WTC11 (cell line): Measurements from ENCODE around the gene CCDC85A. TPM values are rescaled to one million over a fixed set of nuclear protein-coding genes. Genes with fewer than 3 reads are reported as not detected.

Experiments used
- ATAC-seq: fragments of 200-7000 bp; cut with Tn5 transposase; 2 replicates; pipeline ENCODE4 v1.10.0; 2021; ENCODE audit warnings: mild to moderate bottlenecking, moderate library complexity
- CTCF ChIA-PET: fragments of 300-600 bp; sonication (Branson Sonifier 250); formaldehyde crosslinking; loops from one replicate; lab custom pipeline; 2021; ENCODE audit warnings: antibody characterized with exemption; lab: Charles Lee
- POLR2A ChIA-PET: fragments of 350-600 bp; sonication (Branson Sonifier 250); formaldehyde crosslinking; loops from one replicate; lab custom pipeline; 2021; ENCODE audit warnings: antibody characterized with exemption; lab: Charles Lee
- DNase-seq: peaks from one replicate; pipeline ENCODE4 v3.0.0; 2021; ENCODE audit warnings: low spot score
- H3K27ac Mint-ChIP-seq: 2 replicates; pipeline ENCODE4 v1.8.0; 2021; ENCODE audit warnings: mixed read lengths
- H3K27me3 Mint-ChIP-seq: 2 replicates; pipeline ENCODE4 v1.8.0; 2021; ENCODE audit warnings: low read depth, mild to moderate bottlenecking, moderate library complexity, mixed read lengths
- H3K36me3 Mint-ChIP-seq: 2 replicates; pipeline ENCODE4 v1.8.0; 2021; ENCODE audit warnings: mixed read lengths
- H3K4me1 Mint-ChIP-seq: 2 replicates; pipeline ENCODE4 v1.8.0; 2022; ENCODE audit warnings: mixed read lengths
- H3K4me3 Mint-ChIP-seq: 2 replicates; pipeline ENCODE4 v1.8.0; 2021; ENCODE audit warnings: mild to moderate bottlenecking, moderate library complexity, mixed read lengths
- H3K9me3 Mint-ChIP-seq: 2 replicates; pipeline ENCODE4 v1.8.0; 2021; ENCODE audit warnings: mixed read lengths
- ATF1 ChIP-seq: sonication (generic); formaldehyde crosslinking; IDR thresholded peaks from 2 replicates; pipeline ENCODE4 v1.8.1; 2023; ENCODE audit warnings: mild to moderate bottlenecking, moderate library complexity, missing genetic modification reagents
- FOXK1 ChIP-seq: sonication (generic); formaldehyde crosslinking; IDR thresholded peaks from 2 replicates; pipeline ENCODE4 v1.8.0; 2022; ENCODE audit warnings: mild to moderate bottlenecking, moderate library complexity, missing genetic modification reagents
- IRF2 ChIP-seq: sonication (generic); formaldehyde crosslinking; IDR thresholded peaks from 2 replicates; pipeline ENCODE4 v1.8.0; 2022; ENCODE audit warnings: low read depth, missing genetic modification reagents, borderline replicate concordance
- JUN ChIP-seq: sonication (generic); formaldehyde crosslinking; IDR thresholded peaks from 2 replicates; pipeline ENCODE4 v1.8.0; 2023; ENCODE audit warnings: mild to moderate bottlenecking, missing genetic modification reagents
- SMAD3 ChIP-seq: sonication (generic); formaldehyde crosslinking; IDR thresholded peaks from 2 replicates; pipeline ENCODE4 v1.8.0; 2022; ENCODE audit warnings: missing genetic modification reagents, mild to moderate bottlenecking, borderline replicate concordance
- TEAD4 ChIP-seq: sonication (generic); formaldehyde crosslinking; IDR thresholded peaks from 2 replicates; pipeline ENCODE4 v1.8.0; 2022; ENCODE audit warnings: mild to moderate bottlenecking, missing genetic modification reagents
- ZNF317 ChIP-seq: sonication (generic); formaldehyde crosslinking; IDR thresholded peaks from 2 replicates; pipeline ENCODE4 v1.8.1; 2023; ENCODE audit warnings: low read depth, mild to moderate bottlenecking, moderate library complexity, missing genetic modification reagents, borderline replicate concordance
- ZNF671 ChIP-seq: fragments of 250-450 bp; sonication (Bioruptor Pico); IDR thresholded peaks from 2 replicates; pipeline ENCODE4 v1.8.0; 2021; ENCODE audit warnings: mild to moderate bottlenecking
- total RNA-seq: library from RNA; stranded (reverse); gene quantifications from 3 replicates; pipeline ENCODE4 v1.2.3, GENCODE V29; 2021
- TF ChIP-seq, protein P1 (sequence below): sonication (generic); formaldehyde crosslinking; IDR thresholded peaks from 2 replicates; pipeline ENCODE4 v1.8.0; 2023; ENCODE audit warnings: mild to moderate bottlenecking, missing genetic modification reagents
- TF ChIP-seq, protein P2 (sequence below): sonication (generic); formaldehyde crosslinking; IDR thresholded peaks from 2 replicates; pipeline ENCODE4 v1.8.1; 2023; ENCODE audit warnings: mild to moderate bottlenecking, missing genetic modification reagents
- TF ChIP-seq, protein P3 (sequence below): fragments of 250-450 bp; sonication (Bioruptor Pico); IDR thresholded peaks from 2 replicates; pipeline ENCODE4 v1.9.0; 2021; ENCODE audit warnings: mild to moderate bottlenecking
- TF ChIP-seq, protein P4 (sequence below): sonication (generic); formaldehyde crosslinking; IDR thresholded peaks from 2 replicates; pipeline ENCODE4 v1.8.1; 2023; ENCODE audit warnings: mild to moderate bottlenecking, missing genetic modification reagents, moderate library complexity
- TF ChIP-seq, protein P5 (sequence below): fragments of 250-450 bp; sonication (Bioruptor Pico); conservative IDR thresholded peaks from 2 replicates; pipeline ENCODE4 v1.9.0; 2021; ENCODE audit warnings: mild to moderate bottlenecking
- TF ChIP-seq, protein P6 (sequence below): sonication (generic); formaldehyde crosslinking; IDR thresholded peaks from 2 replicates; pipeline ENCODE4 v1.8.1; 2022; ENCODE audit warnings: mild to moderate bottlenecking, missing genetic modification reagents, moderate library complexity, borderline replicate concordance
- TF ChIP-seq, protein P7 (sequence below): fragments of 250-450 bp; sonication (Bioruptor Pico); IDR thresholded peaks from 2 replicates; pipeline ENCODE4 v1.8.0; 2021; ENCODE audit warnings: mild to moderate bottlenecking

Gene CCDC85A
- total RNA-seq, 1 experiment from 2014 or later: 0.22 TPM

DNA sequence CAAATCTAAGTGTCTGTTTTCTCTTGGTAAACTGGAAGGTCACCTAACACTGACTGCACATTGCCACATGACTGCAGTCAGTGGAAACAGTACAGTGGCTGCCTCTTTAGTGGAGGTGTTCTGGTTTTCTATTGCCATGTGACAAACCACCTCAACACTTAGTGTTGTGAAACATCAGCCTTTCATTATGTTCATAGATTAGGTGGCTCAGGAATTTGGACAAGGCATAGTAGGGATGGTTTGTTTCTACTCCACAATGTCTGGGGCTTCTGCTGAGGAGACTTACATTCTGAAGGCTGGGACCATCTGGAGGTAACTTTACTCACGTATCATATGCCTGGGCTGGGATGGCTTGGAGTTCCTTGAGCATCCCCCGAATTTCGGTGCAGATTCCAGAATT lies 26.5 kb downstream of the CCDC85A start (continued):
- TF ChIP-seq, protein P1, sequence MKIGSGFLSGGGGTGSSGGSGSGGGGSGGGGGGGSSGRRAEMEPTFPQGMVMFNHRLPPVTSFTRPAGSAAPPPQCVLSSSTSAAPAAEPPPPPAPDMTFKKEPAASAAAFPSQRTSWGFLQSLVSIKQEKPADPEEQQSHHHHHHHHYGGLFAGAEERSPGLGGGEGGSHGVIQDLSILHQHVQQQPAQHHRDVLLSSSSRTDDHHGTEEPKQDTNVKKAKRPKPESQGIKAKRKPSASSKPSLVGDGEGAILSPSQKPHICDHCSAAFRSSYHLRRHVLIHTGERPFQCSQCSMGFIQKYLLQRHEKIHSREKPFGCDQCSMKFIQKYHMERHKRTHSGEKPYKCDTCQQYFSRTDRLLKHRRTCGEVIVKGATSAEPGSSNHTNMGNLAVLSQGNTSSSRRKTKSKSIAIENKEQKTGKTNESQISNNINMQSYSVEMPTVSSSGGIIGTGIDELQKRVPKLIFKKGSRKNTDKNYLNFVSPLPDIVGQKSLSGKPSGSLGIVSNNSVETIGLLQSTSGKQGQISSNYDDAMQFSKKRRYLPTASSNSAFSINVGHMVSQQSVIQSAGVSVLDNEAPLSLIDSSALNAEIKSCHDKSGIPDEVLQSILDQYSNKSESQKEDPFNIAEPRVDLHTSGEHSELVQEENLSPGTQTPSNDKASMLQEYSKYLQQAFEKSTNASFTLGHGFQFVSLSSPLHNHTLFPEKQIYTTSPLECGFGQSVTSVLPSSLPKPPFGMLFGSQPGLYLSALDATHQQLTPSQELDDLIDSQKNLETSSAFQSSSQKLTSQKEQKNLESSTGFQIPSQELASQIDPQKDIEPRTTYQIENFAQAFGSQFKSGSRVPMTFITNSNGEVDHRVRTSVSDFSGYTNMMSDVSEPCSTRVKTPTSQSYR: no peak
- TF ChIP-seq IRF2 (CRISPR knock-in tag) (no peak), ZNF671 (CRISPR knock-in tag) (no peak), TEAD4 (no peak), ATF1 (CRISPR knock-in tag) (no peak)
- TF ChIP-seq, protein P2, sequence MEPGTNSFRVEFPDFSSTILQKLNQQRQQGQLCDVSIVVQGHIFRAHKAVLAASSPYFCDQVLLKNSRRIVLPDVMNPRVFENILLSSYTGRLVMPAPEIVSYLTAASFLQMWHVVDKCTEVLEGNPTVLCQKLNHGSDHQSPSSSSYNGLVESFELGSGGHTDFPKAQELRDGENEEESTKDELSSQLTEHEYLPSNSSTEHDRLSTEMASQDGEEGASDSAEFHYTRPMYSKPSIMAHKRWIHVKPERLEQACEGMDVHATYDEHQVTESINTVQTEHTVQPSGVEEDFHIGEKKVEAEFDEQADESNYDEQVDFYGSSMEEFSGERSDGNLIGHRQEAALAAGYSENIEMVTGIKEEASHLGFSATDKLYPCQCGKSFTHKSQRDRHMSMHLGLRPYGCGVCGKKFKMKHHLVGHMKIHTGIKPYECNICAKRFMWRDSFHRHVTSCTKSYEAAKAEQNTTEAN: no peak
- TF ChIP-seq, all 79 proteins: peak for 0

DNA sequence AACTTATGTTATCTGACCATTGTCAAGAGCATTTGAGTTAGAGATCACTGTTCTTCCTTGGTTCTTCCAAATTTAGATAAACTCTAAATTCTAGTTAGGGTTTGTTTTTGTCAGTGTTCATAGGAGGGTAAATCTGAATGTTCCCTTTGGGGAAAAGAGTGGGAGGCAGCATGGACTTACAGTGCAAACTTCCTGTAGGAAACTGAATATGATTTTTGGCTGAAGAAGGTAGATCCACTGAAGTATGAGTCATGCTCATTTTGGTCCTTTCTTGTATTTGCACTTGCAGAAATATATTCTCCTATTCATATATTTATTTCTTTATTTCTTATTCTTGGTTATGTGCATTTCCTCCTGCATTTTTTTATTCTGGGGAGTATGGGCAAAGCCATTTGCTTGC lies 27.3 kb downstream of the CCDC85A start:
- no peak overlapping the region for H3K4me3 Mint-ChIP-seq
- no peaks in the 10 kb centered on the region for H3K9me3 Mint-ChIP-seq
- DNase-seq (no peak), ATAC-seq (no peak)
- H3K27me3 Mint-ChIP-seq: no peaks in the 10 kb centered on the region; the same call in 1 of the 2 replicates
- no peaks in the 10 kb centered on the region for H3K4me1 Mint-ChIP-seq
- POLR2A ChIA-PET: no interaction called here
- H3K36me3 Mint-ChIP-seq: no peaks in the 10 kb centered on the region
- H3K27ac Mint-ChIP-seq: no peak overlapping the region
- CTCF ChIA-PET: no interaction called here
- TF ChIP-seq, protein P3, sequence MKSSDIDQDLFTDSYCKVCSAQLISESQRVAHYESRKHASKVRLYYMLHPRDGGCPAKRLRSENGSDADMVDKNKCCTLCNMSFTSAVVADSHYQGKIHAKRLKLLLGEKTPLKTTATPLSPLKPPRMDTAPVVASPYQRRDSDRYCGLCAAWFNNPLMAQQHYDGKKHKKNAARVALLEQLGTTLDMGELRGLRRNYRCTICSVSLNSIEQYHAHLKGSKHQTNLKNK (CRISPR knock-in tag): no peak
- TF ChIP-seq, protein P4, sequence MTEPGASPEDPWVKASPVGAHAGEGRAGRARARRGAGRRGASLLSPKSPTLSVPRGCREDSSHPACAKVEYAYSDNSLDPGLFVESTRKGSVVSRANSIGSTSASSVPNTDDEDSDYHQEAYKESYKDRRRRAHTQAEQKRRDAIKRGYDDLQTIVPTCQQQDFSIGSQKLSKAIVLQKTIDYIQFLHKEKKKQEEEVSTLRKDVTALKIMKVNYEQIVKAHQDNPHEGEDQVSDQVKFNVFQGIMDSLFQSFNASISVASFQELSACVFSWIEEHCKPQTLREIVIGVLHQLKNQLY (CRISPR knock-in tag): no peak
- TF ChIP-seq, protein P5, sequence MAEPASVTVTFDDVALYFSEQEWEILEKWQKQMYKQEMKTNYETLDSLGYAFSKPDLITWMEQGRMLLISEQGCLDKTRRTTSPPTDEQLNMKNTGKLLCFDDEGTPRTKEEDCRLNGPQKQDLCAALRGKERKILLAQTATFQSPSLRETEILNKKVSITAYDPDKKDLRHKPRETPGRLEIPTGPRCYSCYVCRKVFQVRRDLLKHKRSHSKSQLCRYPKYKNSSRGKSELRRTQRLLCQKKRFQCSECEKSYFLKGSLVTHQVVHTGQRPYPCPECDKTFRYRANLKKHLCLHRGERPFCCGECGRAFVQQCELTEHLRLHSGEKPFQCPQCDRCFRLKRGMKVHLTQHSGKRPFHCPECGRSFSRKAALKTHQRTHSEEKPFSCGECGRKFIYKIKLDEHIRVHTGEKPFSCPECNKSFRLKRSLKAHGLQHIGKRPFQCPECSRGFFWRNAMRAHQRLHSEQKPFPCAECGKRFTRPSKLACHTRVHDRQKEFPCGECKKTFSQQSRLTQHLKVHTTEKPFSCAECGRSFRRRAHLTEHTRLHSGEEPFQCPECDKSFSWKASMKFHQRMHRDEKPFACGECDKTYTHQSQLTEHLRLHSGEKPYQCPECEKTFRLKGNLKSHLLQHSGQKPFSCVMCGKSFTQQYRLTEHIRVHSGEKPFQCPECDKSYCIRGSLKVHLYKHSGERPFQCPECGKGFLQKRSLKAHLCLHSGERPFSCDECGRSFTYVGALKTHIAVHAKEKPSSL (CRISPR knock-in tag): no peak
- TF ChIP-seq JUN (CRISPR knock-in tag): no peak
- TF ChIP-seq SMAD3 (CRISPR knock-in tag): no peak
- TF ChIP-seq, protein P6, sequence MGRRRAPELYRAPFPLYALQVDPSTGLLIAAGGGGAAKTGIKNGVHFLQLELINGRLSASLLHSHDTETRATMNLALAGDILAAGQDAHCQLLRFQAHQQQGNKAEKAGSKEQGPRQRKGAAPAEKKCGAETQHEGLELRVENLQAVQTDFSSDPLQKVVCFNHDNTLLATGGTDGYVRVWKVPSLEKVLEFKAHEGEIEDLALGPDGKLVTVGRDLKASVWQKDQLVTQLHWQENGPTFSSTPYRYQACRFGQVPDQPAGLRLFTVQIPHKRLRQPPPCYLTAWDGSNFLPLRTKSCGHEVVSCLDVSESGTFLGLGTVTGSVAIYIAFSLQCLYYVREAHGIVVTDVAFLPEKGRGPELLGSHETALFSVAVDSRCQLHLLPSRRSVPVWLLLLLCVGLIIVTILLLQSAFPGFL (CRISPR knock-in tag): no peak
- TF ChIP-seq ZNF317 (CRISPR knock-in tag): no peak
- TF ChIP-seq, protein P7, sequence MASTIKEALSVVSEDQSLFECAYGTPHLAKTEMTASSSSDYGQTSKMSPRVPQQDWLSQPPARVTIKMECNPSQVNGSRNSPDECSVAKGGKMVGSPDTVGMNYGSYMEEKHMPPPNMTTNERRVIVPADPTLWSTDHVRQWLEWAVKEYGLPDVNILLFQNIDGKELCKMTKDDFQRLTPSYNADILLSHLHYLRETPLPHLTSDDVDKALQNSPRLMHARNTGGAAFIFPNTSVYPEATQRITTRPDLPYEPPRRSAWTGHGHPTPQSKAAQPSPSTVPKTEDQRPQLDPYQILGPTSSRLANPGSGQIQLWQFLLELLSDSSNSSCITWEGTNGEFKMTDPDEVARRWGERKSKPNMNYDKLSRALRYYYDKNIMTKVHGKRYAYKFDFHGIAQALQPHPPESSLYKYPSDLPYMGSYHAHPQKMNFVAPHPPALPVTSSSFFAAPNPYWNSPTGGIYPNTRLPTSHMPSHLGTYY (CRISPR knock-in tag): no peak
- TF ChIP-seq FOXK1: no peak
